Fibroblast of mammary gland (primary cell): ENCODE measurements around the gene PRKAG2.

Source experiments
- DNase-seq: peaks from one replicate; pipeline ENCODE4 v3.0.0-alpha.2; 2010; ENCODE audit warnings: low read depth
- H3K4me3 ChIP-seq: 2 replicates; pipeline ENCODE4 v1.5.1; 2011; ENCODE audit warnings: low read depth, mild to moderate bottlenecking, low read length, moderate library complexity; ENCODE audit not compliant: control insufficient read depth
- CTCF ChIP-seq: conservative IDR thresholded peaks from 2 replicates; pipeline ENCODE4 v1.5.1; 2011; ENCODE audit warnings: low read depth, low read length, inconsistent platforms; ENCODE audit not compliant: control insufficient read depth, insufficient read depth

Gene PRKAG2

GRCh38 chr7:151876899-151877777, at the start of gene PRKAG2:
TSS of gene PRKAG2 (minus strand) at chr7:151877115. CDS start at chr7:151876620, 495 bp downstream.
- TF ChIP-seq CTCF: no peak

DNA sequence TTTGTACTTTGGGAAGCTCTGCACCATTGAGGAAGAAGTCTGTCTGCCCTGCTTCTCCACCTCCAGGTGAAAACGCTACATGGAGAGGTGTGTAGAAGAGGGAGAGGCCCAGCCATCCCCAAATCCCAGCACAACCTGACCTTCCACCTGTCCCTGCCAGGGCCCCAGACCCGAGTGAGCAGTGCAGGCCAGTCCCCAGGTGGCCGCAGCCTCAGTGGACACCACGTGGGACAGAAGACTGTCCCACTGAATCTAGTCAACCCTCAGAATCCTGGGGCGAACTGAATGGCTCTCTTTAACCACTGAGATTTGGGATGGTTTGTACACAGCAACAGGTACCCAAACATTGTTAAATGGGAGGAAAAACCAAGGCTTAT, 49.4 kb upstream of the PRKAG2 start:
- DNase-seq: no peak
- no peak overlapping the region for H3K4me3 ChIP-seq

More at GRCh38 chr7:151876899-151877777, at the start of gene PRKAG2:
- peak within 1 kb of the TSS; percentile 55 for H3K4me3 ChIP-seq
- peak; percentile 15 for DNase-seq

DNA sequence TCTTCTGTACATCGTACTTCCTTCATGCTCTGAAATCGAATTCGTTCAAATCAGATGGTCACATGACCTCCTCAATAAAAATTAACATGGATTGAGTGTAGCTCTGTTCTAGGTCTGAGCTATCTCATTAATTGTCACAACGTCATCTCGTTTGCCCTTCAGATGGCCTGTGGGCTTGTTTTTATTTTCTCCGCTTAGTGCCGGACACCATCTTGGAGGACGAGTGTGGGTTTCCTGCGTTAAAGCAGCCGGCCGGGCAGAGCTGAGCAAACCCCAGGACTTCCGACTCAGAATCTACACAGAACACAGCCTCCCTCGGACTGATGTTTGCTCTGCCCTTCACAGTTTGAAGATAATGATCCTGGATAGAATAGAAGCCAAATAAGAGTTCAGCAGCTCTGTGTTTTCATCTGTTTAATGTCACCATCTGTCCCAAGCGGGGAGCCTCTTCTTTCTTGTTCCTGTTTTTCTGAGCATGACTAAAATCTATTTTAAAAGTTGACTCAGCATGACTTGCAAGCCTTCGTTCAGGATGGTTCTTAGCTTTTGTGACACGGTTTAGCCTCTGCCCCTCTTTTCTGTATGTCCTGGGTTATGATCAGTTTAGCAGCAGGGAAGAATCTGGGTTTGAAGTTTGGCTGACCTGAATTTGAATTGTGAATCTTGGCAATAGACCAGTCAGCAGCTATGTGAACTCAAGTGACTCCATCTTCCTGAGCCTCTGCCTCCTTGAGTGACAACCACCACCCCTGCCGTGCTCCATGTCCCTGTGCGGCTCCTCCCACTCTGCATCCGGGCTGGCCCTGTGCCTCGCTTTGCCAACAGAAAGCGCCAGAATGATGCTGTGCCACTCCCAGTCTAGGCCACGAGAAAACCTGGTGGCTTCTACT, 48.8 kb upstream of the PRKAG2 start:
- TF ChIP-seq CTCF: no peak
- peak; percentile 15 for DNase-seq
- H3K4me3 ChIP-seq: no peak overlapping the region

More for the DNA sequence above, 49.4 kb upstream of the PRKAG2 start:
- no peak for TF ChIP-seq CTCF

DNA sequence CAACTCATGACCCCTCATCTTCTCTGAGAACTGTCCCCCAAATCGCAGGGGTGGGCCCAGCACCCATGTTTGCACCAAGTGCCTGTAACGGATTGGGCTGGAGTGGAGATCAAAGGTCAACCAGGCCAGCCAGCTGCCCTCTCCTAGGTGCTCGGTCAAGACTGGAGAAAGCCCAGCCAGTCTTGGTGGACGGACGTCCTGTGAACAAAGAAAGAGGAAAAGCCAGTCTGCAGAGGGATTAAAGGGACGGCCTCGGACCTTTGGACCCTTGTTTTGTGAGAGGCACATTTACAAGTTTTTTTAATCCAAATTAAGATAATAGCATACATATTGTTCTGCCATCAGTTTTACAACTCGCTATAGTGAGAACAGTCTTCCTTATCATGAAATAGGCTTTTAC, 47.6 kb upstream of the PRKAG2 start:
- no peak for DNase-seq
- no peak for TF ChIP-seq CTCF
- no peak overlapping the region for H3K4me3 ChIP-seq

DNA sequence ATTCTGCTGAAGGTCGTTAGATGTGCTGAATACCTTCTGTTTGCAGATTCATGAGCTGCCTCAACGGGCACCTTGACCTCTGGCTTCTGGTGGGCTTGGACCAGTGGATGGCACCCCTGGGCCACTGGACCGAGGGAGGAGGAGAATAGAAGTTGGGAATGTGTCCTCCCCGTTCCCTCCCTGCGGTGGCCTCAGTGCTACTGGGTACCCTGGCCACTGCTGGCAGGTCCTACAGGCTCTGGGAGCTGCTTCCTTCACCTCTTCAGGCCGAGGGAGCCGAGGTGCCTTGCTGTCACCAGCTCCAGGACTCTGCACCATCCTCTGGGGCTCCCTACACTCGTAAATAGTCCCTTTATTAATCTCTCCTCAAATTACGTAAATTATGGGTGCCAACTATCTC, 47.1 kb upstream of the PRKAG2 start:
- TF ChIP-seq CTCF: no peak
- no peak for DNase-seq
- H3K4me3 ChIP-seq: no peak overlapping the region

DNA sequence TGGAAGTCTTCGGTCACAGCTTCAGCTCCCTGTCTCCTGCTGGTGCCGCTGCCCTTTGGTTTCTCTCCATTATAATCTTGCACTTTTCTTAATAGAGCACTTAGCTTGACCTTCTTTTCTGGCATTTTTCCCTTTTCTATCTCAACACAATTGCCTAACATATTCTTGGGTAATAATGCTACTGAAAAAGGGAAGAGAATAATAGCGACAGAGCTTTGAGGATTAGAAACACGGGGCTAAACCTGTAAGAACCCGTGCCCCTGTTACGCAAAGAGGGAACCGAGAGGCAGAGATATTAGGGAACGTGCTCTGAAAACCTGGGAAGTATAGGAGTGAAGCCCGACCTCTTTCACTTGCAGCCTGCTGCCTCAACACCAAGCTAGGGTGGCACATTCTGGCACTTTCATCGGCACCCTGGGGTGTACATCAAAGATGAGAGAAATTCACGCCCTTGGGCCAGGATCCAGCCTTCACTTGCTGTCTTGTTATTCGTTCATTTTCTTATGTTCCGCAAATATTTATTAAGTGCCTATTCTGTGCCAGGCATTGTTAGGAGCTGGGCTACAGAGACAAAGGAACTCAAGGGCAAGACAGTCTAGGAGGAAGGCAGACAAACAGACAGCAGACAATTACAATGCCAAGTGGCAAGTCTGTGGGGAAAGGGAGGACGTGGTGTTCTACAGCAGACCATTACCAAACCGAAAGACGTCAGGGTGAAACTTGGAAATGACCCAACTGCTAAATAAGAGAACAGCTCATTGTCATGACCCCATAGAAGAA, 46.4 kb upstream of the PRKAG2 start:
- DNase-seq: peak; percentile 25
- TF ChIP-seq CTCF: no peak
- no peak overlapping the region for H3K4me3 ChIP-seq
